Glutamatergic neuron (in vitro differentiated cells): ENCODE results near the gene SPDL1. TPM values are rescaled to one million over a fixed set of nuclear protein-coding genes. Genes with fewer than 3 reads are reported as not detected.
"Not testable (repeated sequence)": the region's sequence is repeated elsewhere in the genome, so short reads cannot be mapped to it uniquely, and the experiment has no call there.

Experiments used
- DNase-seq: peaks from one replicate; pipeline ENCODE4 v3.0.0; 2022
- H3K27ac Mint-ChIP-seq: one replicate; pipeline ENCODE4 v1.8.0; 2020; ENCODE audit warnings: mild to moderate bottlenecking, mixed read lengths, inconsistent platforms; ENCODE audit not compliant: unreplicated experiment
- H3K27me3 Mint-ChIP-seq: one replicate; pipeline ENCODE4 v1.8.0; 2020; ENCODE audit warnings: mild to moderate bottlenecking, moderate library complexity, mixed read lengths, inconsistent platforms; ENCODE audit not compliant: unreplicated experiment
- H3K36me3 Mint-ChIP-seq: one replicate; pipeline ENCODE4 v1.8.0; 2020; ENCODE audit warnings: mild to moderate bottlenecking, mixed read lengths, inconsistent platforms; ENCODE audit not compliant: unreplicated experiment
- H3K4me1 Mint-ChIP-seq: one replicate; pipeline ENCODE4 v1.8.0; 2020; ENCODE audit warnings: mild to moderate bottlenecking, low read depth, mixed read lengths, inconsistent platforms; ENCODE audit not compliant: unreplicated experiment
- H3K4me3 Mint-ChIP-seq: one replicate; pipeline ENCODE4 v1.8.0; 2020; ENCODE audit warnings: mild to moderate bottlenecking, mixed read lengths, inconsistent platforms; ENCODE audit not compliant: unreplicated experiment
- H3K9me3 Mint-ChIP-seq: one replicate; pipeline ENCODE4 v1.8.0; 2020; ENCODE audit warnings: mild to moderate bottlenecking, moderate library complexity, mixed read lengths, inconsistent platforms; ENCODE audit not compliant: unreplicated experiment
- total RNA-seq: library from RNA; stranded (reverse); fragmentation: NEBNext Ultra II Directional; extraction: Animal tissue kit (Norgen Biotek cat#: 25700); gene quantifications from one replicate; pipeline ENCODE4 v1.2.1, GENCODE V29; 2021; ENCODE audit not compliant: unreplicated experiment
- TF ChIP-seq, protein P1 (sequence below): fragments of 200-600 bp; sonication (generic); IDR thresholded peaks from one replicate; pipeline ENCODE4 v1.5.0; 2021; ENCODE audit not compliant: partially characterized antibody, unreplicated experiment

Gene SPDL1
- total RNA-seq, 1 donor from 2014 or later = 19.0 TPM

DNA sequence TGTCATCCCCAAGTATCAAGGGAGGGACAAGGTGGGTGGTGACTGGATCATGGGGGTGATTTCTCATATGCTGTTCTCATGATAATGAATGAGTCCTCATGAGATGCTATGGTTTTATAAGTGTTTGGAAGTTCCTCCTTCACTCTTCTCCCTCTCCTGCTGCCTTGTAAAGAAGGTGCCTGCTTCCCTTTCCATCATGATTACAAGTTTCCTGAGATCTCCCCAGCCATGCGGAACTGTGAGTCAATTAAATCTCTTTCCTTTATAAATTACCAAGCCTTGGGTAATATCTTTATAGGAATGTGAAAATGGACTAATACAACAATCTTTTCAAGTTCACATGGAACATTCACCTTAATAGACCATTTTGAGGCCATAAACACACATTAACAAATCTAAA, 32.0 kb downstream of the SPDL1 start:
- no peak for DNase-seq
- no peaks in the 10 kb centered on the region for H3K27me3 Mint-ChIP-seq
- no peaks in the 10 kb centered on the region for H3K4me1 Mint-ChIP-seq
- peaks cover 5% of the 10 kb centered on the region for H3K9me3 Mint-ChIP-seq
- no peak overlapping the region for H3K27ac Mint-ChIP-seq
- H3K36me3 Mint-ChIP-seq = peaks cover 8% of the 10 kb centered on the region
- TF ChIP-seq, protein P1, sequence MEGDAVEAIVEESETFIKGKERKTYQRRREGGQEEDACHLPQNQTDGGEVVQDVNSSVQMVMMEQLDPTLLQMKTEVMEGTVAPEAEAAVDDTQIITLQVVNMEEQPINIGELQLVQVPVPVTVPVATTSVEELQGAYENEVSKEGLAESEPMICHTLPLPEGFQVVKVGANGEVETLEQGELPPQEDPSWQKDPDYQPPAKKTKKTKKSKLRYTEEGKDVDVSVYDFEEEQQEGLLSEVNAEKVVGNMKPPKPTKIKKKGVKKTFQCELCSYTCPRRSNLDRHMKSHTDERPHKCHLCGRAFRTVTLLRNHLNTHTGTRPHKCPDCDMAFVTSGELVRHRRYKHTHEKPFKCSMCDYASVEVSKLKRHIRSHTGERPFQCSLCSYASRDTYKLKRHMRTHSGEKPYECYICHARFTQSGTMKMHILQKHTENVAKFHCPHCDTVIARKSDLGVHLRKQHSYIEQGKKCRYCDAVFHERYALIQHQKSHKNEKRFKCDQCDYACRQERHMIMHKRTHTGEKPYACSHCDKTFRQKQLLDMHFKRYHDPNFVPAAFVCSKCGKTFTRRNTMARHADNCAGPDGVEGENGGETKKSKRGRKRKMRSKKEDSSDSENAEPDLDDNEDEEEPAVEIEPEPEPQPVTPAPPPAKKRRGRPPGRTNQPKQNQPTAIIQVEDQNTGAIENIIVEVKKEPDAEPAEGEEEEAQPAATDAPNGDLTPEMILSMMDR = no peak
- H3K4me3 Mint-ChIP-seq = no peak overlapping the region

DNA sequence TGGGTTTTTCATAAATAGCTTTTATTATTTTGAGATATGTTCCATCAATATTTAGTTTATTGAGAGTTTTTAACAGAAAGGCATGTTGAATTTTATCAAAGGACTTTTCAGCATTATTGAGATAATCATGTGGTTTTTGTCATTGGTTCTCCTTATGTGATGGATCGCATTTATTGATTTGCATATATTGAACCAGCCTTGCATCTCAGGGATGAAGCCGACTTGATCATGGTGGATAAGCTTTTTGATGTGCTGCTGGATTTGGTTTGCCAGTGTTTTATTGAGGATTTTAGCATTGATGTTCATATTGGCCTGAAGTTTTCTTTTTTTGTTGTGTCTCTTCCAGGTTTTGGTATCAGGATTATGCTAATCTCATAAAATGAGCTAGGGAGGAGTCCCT, 40.7 kb downstream of the SPDL1 start:
- H3K4me1 Mint-ChIP-seq, DNase-seq, H3K27ac Mint-ChIP-seq, H3K4me3 Mint-ChIP-seq, H3K9me3 Mint-ChIP-seq, H3K27me3 Mint-ChIP-seq, H3K36me3 Mint-ChIP-seq: not testable (repeated sequence)

DNA sequence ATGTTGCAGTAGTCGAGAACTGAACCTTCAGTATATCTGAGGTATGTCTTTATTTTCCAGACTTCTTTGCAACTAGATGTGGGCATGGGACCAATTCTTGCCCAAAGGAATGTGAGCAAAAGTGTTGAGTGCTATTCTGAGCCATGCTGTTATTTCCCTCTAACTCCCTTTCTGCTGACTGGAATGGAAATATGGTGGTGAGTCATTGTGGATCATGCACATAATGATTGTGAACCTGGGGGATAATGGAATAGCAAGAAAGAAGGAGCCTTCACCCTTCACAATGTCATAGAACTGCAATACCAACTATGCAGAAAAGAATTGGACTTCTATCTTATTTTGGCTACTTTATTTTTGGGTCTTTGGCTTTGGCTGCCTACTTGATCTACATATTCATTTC, 43.2 kb downstream of the SPDL1 start:
- Mint-ChIP-seq H3K27me3 (no peaks in the 10 kb centered on the region), H3K4me3 (no peak overlapping the region), H3K36me3 (peaks cover 3% of the 10 kb centered on the region), H3K27ac (no peak overlapping the region), H3K9me3 (no peaks in the 10 kb centered on the region), H3K4me1 (no peaks in the 10 kb centered on the region)
- TF ChIP-seq, protein P1 = no peak
- no peak for DNase-seq

DNA sequence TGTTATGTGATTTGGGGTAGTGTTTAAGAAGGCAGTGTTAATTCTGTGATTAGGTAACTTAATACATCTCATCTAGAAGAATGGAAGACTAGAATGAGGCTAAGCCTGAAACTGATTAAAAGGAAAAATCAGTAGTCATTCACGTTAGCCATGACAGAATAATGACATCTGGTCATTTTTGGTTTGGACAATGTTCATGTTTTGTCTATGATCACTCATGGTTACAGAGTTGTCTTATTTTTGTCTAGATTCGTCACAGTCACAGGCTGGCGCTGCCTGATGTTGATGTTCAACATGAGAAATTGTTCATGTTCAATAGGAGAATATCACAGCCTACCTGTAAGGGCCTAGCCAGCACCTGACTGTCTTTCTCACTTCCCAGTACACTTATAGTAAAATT, 44.0 kb downstream of the SPDL1 start:
- H3K9me3 Mint-ChIP-seq = no peaks in the 10 kb centered on the region
- H3K4me3 Mint-ChIP-seq = no peak overlapping the region
- peaks cover 3% of the 10 kb centered on the region for H3K36me3 Mint-ChIP-seq
- no peaks in the 10 kb centered on the region for H3K27me3 Mint-ChIP-seq
- TF ChIP-seq, protein P1 = no peak
- no peak overlapping the region for H3K27ac Mint-ChIP-seq
- H3K4me1 Mint-ChIP-seq = no peaks in the 10 kb centered on the region
- DNase-seq = no peak

DNA sequence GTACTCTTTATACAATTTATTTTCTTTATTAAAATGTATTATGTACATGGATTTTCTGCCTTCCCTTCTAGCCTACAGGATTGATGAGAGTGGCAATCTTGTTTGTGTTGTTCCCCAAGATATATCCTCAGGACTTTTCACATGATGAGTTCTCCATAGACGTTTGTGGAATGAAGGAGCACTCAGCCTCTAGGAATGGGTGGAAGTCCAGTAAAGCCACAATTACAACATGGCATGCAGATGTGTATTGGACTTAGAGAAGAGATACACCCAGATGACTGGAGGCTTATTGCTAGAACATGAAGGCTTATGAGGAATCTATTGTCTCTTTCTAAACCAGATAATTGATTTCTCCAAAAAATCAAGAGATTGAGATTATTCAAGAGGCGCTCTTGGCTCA, 45.3 kb downstream of the SPDL1 start:
- Mint-ChIP-seq H3K27ac (no peak overlapping the region), H3K27me3 (no peaks in the 10 kb centered on the region), H3K4me1 (no peaks in the 10 kb centered on the region), H3K9me3 (no peaks in the 10 kb centered on the region), H3K4me3 (no peak overlapping the region), H3K36me3 (peaks cover 3% of the 10 kb centered on the region)
- TF ChIP-seq, protein P1 = no peak
- DNase-seq = no peak

DNA sequence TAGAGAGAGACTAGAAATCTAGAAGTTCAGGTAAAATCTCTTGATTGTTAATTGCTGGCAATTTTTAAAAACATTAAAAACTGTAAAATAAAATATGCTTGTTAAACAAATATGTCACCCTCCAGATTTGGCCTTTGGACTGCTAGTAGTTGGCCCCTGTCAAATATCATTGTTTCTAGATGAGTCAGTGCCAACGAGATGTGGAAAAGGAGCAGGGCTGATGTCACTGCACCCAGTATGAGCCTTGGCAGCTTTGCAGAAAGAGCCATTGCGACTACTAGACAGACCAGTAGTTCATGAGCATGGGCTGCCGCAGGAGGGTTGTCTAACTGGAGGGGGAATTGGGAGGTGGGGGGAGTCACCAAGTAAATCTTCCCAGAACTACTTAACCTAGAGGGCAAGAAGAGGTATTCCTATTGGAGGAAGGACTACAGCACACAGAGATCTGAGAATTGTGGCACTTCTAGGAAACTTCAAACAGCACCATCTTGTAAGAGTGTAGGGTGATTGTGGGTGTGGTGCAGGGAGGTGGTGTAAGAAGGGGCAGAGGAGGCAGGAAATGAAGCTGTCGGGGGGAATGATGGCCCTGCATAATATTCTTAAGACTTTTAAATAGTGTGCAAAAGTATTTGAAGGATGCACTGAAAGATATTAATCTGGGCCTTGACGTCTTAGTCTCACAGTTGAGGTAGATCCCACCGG, 46.4 kb downstream of the SPDL1 start:
- TF ChIP-seq, protein P1 = no peak
- H3K36me3 Mint-ChIP-seq = peaks cover 3% of the 10 kb centered on the region
- H3K27me3 Mint-ChIP-seq = no peaks in the 10 kb centered on the region
- H3K4me3 Mint-ChIP-seq = no peak overlapping the region
- no peaks in the 10 kb centered on the region for H3K4me1 Mint-ChIP-seq
- H3K27ac Mint-ChIP-seq = no peak overlapping the region
- DNase-seq = no peak
- H3K9me3 Mint-ChIP-seq = no peaks in the 10 kb centered on the region
